Stimulated activated CD8-positive, alpha-beta memory T cell treated with anti-CD3 and anti-CD28 coated beads, Interleukin-12 subunit alpha, Interleukin-12 subunit beta, amount 100 ng/mL, for 4 hours (primary cell): ENCODE data around the gene DCAF7.

Source experiments
- DNase-seq: peaks from one replicate; pipeline ENCODE4 v3.0.0-alpha.2; 2020; ENCODE audit warnings: low read depth

The DCAF7 gene

GRCh38 chr17:63525190-63525946 lies 24.9 kb upstream of the DCAF7 start:
- DNase-seq: no peak

GRCh38 chr17:63526861-63527260 lies 23.4 kb upstream of the DCAF7 start:
- DNase-seq: no peak

GRCh38 chr17:63528183-63528582 lies 22.1 kb upstream of the DCAF7 start:
- DNase-seq: no peak

- DNase-seq: no peak
Observed at GRCh38 chr17:63529711-63530556, 20.3 kb upstream of the DCAF7 start.

GRCh38 chr17:63530557-63531021 lies 19.7 kb upstream of the DCAF7 start:
- no peak for DNase-seq

- no peak for DNase-seq
Observed at GRCh38 chr17:63531022-63531965, 19.0 kb upstream of the DCAF7 start.

GRCh38 chr17:63533433-63534077 lies 16.7 kb upstream of the DCAF7 start:
- DNase-seq: no peak

- no peak for DNase-seq
Observed at GRCh38 chr17:63534078-63534570, 16.2 kb upstream of the DCAF7 start.

GRCh38 chr17:63534816-63535455 lies 15.3 kb upstream of the DCAF7 start:
- no peak for DNase-seq

GRCh38 chr17:63535640-63536039 lies 14.6 kb upstream of the DCAF7 start:
- DNase-seq: no peak

GRCh38 chr17:63537001-63537400 lies 13.3 kb upstream of the DCAF7 start:
- no peak for DNase-seq

GRCh38 chr17:63537991-63538692 lies 12.1 kb upstream of the DCAF7 start:
- no peak for DNase-seq

- no peak for DNase-seq
Observed at GRCh38 chr17:63538693-63539595, 11.3 kb upstream of the DCAF7 start.

- no peak for DNase-seq
Observed at GRCh38 chr17:63540590-63540989, 9.7 kb upstream of the DCAF7 start.

GRCh38 chr17:63542218-63542545 lies 8.1 kb upstream of the DCAF7 start:
- no peak for DNase-seq

- no peak for DNase-seq
Observed at GRCh38 chr17:63542942-63543821, 7.1 kb upstream of the DCAF7 start.

- DNase-seq: no peak
Observed at GRCh38 chr17:63543822-63544420, 6.4 kb upstream of the DCAF7 start.
